Pancreas (tissue), 10 donors: ENCODE measurements around the gene MTFR2. TPM values are rescaled to one million over a fixed set of nuclear protein-coding genes. Genes with fewer than 3 reads are reported as not detected.

Experiments used
- ATAC-seq, 4 donors: fragments of 200-7000 bp; cut with Tn5 transposase; one replicate each; pipeline versions ENCODE4 v1.8.0 to v1.9.1; 2020; ENCODE audit warnings: mild to moderate bottlenecking in 4 of 4, moderate library complexity in 4 of 4
- DNase-seq, 6 donors: peaks; one replicate each; pipeline ENCODE4 v3.0.0-alpha.2; 2020
- FAIRE-seq: peaks from 2 replicates; lab custom pipeline; 2012; peaks lifted over from hg19 to GRCh38; lab: Jason Lieb, UNC
- H3K27ac ChIP-seq, 4 donors: fragments of 200-600 bp; sonication (generic); 1 replicate in 3 of 4; 2 replicates in 1 of 4; pipeline versions ENCODE4 v1.5.0 to v1.8.0; 2020
- H3K27me3 ChIP-seq, 4 donors: fragments of 200-600 bp; one replicate each; pipeline ENCODE4 v1.8.0; 2021
- H3K36me3 ChIP-seq, 3 donors: fragments of 200-600 bp; sonication (generic) in 1 of 3; one replicate each; pipeline versions ENCODE4 v1.5.0 to v1.8.0; 2020 to 2021
- H3K4me1 ChIP-seq, 3 donors: fragments of 200-600 bp; one replicate each; pipeline ENCODE4 v1.8.0; 2021
- H3K4me3 ChIP-seq, 4 donors: fragments of 200-600 bp; sonication (generic) in 2 of 4; one replicate each; pipeline versions ENCODE4 v1.5.0 to v1.8.0; 2020 to 2021
- H3K9me3 ChIP-seq, 4 donors: fragments of 200-600 bp; one replicate each; pipeline ENCODE4 v1.8.0; 2021
- CTCF ChIP-seq, 4 donors: fragments of 200-600 bp; sonication (generic) in 3 of 4; IDR thresholded peaks; one replicate each; pipeline versions ENCODE4 v1.5.0 to v1.8.0; 2021; ENCODE audit warnings: antibody characterized with exemption in 4 of 4
- WGBS, 2 donors: extraction: QIAGEN DNeasy Blood & Tissue Kit; methylation state at CpG; one replicate each; pipeline ENCODE4 v1.1.7; 2013; 5-methylcytosine and 5-hydroxymethylcytosine counted together
- intact Hi-C, 3 donors: fragments of 100-400 bp; cut with DNase I; formaldehyde crosslinking; loops; one replicate each; pipeline versions ENCODE4 v1.11.1 to v1.14.2; 2022
- polyA plus RNA-seq, 2 donors: library from polyadenylated mRNA; stranded (reverse); fragments of 200-250 nt; gene quantifications; one replicate each; pipeline ENCODE4 v1.2.3, GENCODE V29; 2013
- total RNA-seq, 6 donors: library from RNA; stranded (reverse); fragmentation: NEBNext Ultra II Directional in 4 of 6; extraction: Animal tissue kit (Norgen Biotek cat#: 25700) in 4 of 6; gene quantifications; one replicate each; pipeline versions ENCODE4 v1.2.1 to v1.2.4, GENCODE V29; 2021 to 2023
- donor health status: healthy with polysubstance abuse.
- donor health status: DM: no; HTN: no; CAD: no; lungs with moderate emphysema.
- donor health status: DM: no; HTN: no; CAD: no.
- donor health status: control.
- donor health status: control.
- donor health status: Bipolar disorder and iron deficiency.
- donor health status: DM: yes; HTN: yes; CAD: no.
- donor health status: DM: no; HTN: no; CAD: no.
- donor health status: DM: no; HTN: no; CAD: no.
- donor health status: DM: yes; HTN: yes; CAD: no.

The MTFR2 gene
- total and polyA plus RNA-seq, 8 donors: 0.08 to 0.61 (median 0.34) TPM; not detected in 1

DNA sequence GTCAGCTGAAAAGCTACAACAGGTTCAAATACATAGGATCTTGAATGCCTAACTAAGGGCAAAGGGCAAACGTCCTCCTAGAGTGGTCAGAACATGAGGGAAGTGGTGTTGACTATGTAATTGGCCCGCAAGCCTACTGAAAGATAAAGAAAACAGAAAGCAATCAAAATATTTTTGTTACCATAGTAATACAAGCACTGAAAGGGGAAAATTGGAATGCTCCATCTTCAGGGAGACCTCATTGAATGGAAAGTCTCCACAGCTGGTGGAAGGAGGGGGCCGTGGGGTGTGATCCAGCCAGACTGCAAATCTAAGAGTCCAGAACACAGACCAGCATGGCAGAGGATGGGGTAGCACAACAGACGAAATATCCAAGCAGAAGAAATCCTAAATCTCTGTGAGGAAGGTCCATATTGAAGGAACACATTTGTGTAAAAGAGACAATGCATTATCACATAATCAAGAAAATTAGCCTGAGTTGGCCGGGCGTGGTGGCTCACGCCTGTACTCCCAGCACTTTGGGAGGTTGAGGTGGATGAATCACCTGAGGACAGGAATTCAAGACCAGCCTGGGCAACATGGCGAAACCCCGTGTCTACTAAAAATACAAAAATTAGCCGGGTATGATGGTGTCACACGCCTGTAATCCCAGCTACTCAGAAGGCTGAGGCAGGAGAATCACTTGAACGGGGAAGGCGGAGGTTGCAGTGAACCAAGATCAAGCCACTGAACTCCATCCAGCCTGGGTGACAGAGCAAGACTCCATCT is 39.5 kb downstream of the MTFR2 start:
- Histone ChIP-seq H3K27me3 (no peaks in the 10 kb centered on the region), H3K27ac (no peak overlapping the region), H3K4me3 (no peak overlapping the region), H3K36me3 (no peaks in the 10 kb centered on the region), H3K9me3 (no peaks in the 10 kb centered on the region), H3K4me1 (no peaks in the 10 kb centered on the region)
- no peak for FAIRE-seq
- ATAC-seq: no peak
- TF ChIP-seq CTCF (IDR thresholded peaks at IDR 0.05): no peak
- intact Hi-C loops: no loop called here
- WGBS, 2 donors: 86 to 88% methylated on average over 13 of the region's 13 CpGs
- DNase-seq: no peak

GRCh38 chr6:136209496-136209895 is 40.6 kb downstream of the MTFR2 start:
- DNase-seq: no peak
- FAIRE-seq: no peak
- no peaks in the 10 kb centered on the region for H3K27me3 ChIP-seq
- no peak overlapping the region for H3K4me3 ChIP-seq
- intact Hi-C loops: no loop called here
- H3K9me3 ChIP-seq: no peaks in the 10 kb centered on the region
- 84 to 89% methylated on average over 2 of the region's 2 CpGs for WGBS, 2 donors
- no peak for ATAC-seq
- no peaks in the 10 kb centered on the region for H3K4me1 ChIP-seq
- H3K36me3 ChIP-seq: no peaks in the 10 kb centered on the region
- TF ChIP-seq CTCF (IDR thresholded peaks at IDR 0.05): no peak
- no peak overlapping the region for H3K27ac ChIP-seq

- intact Hi-C loops: no loop called here
- TF ChIP-seq CTCF (IDR thresholded peaks at IDR 0.05): no peak
- no peaks in the 10 kb centered on the region for H3K27me3 ChIP-seq
- H3K9me3 ChIP-seq: no peaks in the 10 kb centered on the region
- WGBS, 2 donors: 87 to 89% methylated on average over 4 of the region's 4 CpGs
- no peaks in the 10 kb centered on the region for H3K36me3 ChIP-seq
- H3K4me1 ChIP-seq: no peaks in the 10 kb centered on the region
- ATAC-seq: no peak
- H3K4me3 ChIP-seq: no peak overlapping the region
- H3K27ac ChIP-seq: no peak overlapping the region
- FAIRE-seq: no peak
- DNase-seq: no peak
Measured at GRCh38 chr6:136208783-136209182, 41.3 kb downstream of the MTFR2 start.

DNA sequence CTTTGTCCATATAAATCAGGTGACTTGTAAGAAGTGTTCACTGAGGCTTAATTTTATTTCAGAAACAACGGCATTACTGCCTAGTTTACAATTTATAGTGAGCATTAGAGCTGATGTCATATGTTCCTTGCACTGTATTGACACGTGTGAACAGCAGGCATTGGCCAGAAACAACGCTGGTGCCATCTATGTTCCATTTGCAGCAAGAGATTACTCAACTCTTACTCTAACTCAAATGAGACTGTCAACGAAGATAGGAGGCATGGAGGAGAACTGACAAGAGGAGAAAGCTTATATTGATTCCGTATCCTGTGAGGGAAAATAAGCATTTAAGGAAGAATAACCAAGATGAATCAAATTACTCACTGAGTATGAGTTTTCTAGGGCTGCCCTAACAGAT is 48.4 kb downstream of the MTFR2 start:
- intact Hi-C loops: no loop called here
- no peaks in the 10 kb centered on the region for H3K4me1 ChIP-seq
- no peak overlapping the region for H3K27ac ChIP-seq
- DNase-seq (no peak), FAIRE-seq (no peak), ATAC-seq (peak in 1 of 4 donors; percentile 32)
- H3K4me3 ChIP-seq: no peak overlapping the region
- no peaks in the 10 kb centered on the region for H3K27me3 ChIP-seq
- no peaks in the 10 kb centered on the region for H3K36me3 ChIP-seq
- 55 to 56% methylated on average over 5 of the region's 5 CpGs for WGBS, 2 donors
- H3K9me3 ChIP-seq: no peaks in the 10 kb centered on the region
- no peak for TF ChIP-seq CTCF (IDR thresholded peaks at IDR 0.05)

GRCh38 chr6:136192902-136193301 is 57.2 kb downstream of the MTFR2 start:
- no peaks in the 10 kb centered on the region for H3K27me3 ChIP-seq
- intact Hi-C loops: no loop called here
- H3K4me1 ChIP-seq: no peaks in the 10 kb centered on the region
- no peak for FAIRE-seq
- no peaks in the 10 kb centered on the region for H3K9me3 ChIP-seq
- H3K4me3 ChIP-seq: no peak overlapping the region
- H3K36me3 ChIP-seq: no peaks in the 10 kb centered on the region
- ATAC-seq: no peak
- TF ChIP-seq CTCF (IDR thresholded peaks at IDR 0.05): no peak
- H3K27ac ChIP-seq: no peak overlapping the region
- 81 to 85% methylated on average over 6 of the region's 6 CpGs for WGBS, 2 donors
- DNase-seq: no peak
